RWPE2 (cell line): ENCODE data around the gene DOK5.

Experiments
- ATAC-seq: fragments of 200-7000 bp; cut with Tn5 transposase; 3 replicates; pipeline ENCODE4 v1.9.1; 2021; ENCODE audit warnings: low read depth
- DNase-seq: peaks from one replicate; pipeline ENCODE4 v3.0.0-alpha.2; 2020; ENCODE audit warnings: low spot score
- H3K27ac ChIP-seq: fragments of 450-650 bp; 2 replicates; pipeline ENCODE4 v1.5.1; 2017; ENCODE audit warnings: mild to moderate bottlenecking; ENCODE audit not compliant: poor library complexity, severe bottlenecking
- H3K27me3 ChIP-seq: fragments of 250-450 bp; sonication (Bioruptor Pico); 2 replicates; pipeline ENCODE4 v1.5.1; 2021; ENCODE audit warnings: mild to moderate bottlenecking, moderate library complexity; ENCODE audit not compliant: insufficient read depth, poor library complexity, severe bottlenecking
- H3K36me3 ChIP-seq: fragments of 250-450 bp; sonication (Bioruptor Pico); 2 replicates; pipeline ENCODE4 v1.5.1; 2020; ENCODE audit warnings: low read depth, mild to moderate bottlenecking, moderate library complexity
- H3K4me1 ChIP-seq: fragments of 250-450 bp; sonication (Bioruptor Pico); 2 replicates; pipeline ENCODE4 v1.5.1; 2021; ENCODE audit warnings: mild to moderate bottlenecking, moderate library complexity; ENCODE audit not compliant: insufficient read depth, poor library complexity, severe bottlenecking
- H3K4me3 ChIP-seq: fragments of 250-450 bp; sonication (Bioruptor Pico); 2 replicates; pipeline ENCODE4 v1.5.1; 2021; ENCODE audit warnings: mild to moderate bottlenecking, moderate library complexity; ENCODE audit not compliant: severe bottlenecking
- H3K9me3 ChIP-seq: fragments of 250-450 bp; sonication (Bioruptor Pico); 2 replicates; pipeline ENCODE4 v1.5.1; 2021; ENCODE audit warnings: mild to moderate bottlenecking, moderate library complexity; ENCODE audit not compliant: severe bottlenecking
- TF ChIP-seq, protein P1 (sequence below): fragments of 450-650 bp; IDR thresholded peaks from one replicate; pipeline ENCODE4 v1.5.1; 2017; ENCODE audit warnings: mild to moderate bottlenecking, moderate library complexity; ENCODE audit not compliant: poor library complexity, severe bottlenecking

Gene DOK5

DNA sequence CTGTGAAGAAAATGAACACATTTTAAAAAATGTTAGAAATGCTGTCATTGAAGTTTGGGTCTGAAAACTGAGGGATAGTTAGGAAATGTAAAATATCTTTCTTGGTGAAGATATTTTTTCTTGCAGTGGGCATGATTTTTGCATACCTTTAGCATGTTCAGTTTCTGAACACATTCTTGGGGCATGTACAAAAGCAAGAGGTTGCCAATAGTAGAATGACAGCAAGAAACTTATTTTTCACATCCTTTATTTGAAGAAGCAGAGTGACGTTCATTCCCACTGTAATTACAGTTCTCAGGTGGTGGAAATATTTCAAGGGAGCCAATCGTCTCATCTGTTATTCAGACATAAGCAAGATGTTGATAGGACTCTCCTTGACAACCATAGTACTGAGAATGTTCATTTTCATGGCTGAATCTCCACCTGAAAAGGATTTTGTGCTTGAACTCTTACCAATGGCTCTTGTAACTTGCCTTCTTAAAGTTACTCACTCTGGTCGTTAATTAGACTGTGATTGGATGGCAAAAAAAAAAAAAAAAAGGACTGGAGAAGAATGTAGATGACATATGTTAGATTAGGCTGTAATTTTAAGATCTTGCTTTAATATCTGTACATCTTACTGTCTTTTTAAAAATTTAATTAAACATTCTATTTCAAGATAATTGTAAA, 74.4 kb downstream of the DOK5 start:
- TF ChIP-seq, protein P1, sequence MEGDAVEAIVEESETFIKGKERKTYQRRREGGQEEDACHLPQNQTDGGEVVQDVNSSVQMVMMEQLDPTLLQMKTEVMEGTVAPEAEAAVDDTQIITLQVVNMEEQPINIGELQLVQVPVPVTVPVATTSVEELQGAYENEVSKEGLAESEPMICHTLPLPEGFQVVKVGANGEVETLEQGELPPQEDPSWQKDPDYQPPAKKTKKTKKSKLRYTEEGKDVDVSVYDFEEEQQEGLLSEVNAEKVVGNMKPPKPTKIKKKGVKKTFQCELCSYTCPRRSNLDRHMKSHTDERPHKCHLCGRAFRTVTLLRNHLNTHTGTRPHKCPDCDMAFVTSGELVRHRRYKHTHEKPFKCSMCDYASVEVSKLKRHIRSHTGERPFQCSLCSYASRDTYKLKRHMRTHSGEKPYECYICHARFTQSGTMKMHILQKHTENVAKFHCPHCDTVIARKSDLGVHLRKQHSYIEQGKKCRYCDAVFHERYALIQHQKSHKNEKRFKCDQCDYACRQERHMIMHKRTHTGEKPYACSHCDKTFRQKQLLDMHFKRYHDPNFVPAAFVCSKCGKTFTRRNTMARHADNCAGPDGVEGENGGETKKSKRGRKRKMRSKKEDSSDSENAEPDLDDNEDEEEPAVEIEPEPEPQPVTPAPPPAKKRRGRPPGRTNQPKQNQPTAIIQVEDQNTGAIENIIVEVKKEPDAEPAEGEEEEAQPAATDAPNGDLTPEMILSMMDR, result no peak
- Histone ChIP-seq H3K4me3 (no peak overlapping the region), H3K4me1 (no peaks in the 10 kb centered on the region), H3K27ac (no peak overlapping the region), H3K27me3 (peaks cover 14% of the 10 kb centered on the region), H3K9me3 (no peaks in the 10 kb centered on the region), H3K36me3 (no peaks in the 10 kb centered on the region)
- DNase-seq (no peak), ATAC-seq (no peak)

DNA sequence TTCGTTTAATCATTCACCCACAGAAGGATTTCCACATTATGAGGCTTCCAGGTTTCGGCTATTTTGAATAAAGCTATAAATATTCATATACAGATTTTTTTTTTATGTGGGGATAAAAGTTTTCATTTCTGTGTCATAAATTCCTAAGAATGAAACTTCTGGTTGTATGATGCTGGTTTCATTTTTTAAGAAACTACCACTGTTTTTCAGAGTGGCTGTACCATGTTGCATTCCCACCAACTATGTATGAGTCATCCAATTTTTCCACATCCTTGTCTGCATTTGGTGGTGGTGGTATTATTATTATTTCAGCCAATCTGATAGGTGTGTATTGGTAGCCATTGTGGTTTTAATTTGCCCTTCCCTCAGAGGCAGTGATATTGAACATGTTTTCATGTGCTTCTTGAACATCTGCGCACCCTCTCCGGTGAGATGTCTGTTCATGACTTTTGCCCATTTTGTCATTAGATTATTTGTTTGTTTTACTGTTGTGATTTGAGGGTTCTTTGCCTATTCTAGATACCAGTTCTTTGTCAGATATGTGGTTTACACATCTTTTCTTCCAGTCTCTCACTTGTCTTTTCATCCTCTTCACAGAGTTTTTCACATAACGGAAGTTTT, 75.5 kb downstream of the DOK5 start:
- no peak for ATAC-seq
- Histone ChIP-seq H3K27ac (no peak overlapping the region), H3K27me3 (peaks cover 25% of the 10 kb centered on the region), H3K4me3 (no peak overlapping the region), H3K4me1 (no peaks in the 10 kb centered on the region), H3K9me3 (no peaks in the 10 kb centered on the region), H3K36me3 (no peaks in the 10 kb centered on the region)
- TF ChIP-seq, protein P1, result no peak
- DNase-seq, result no peak

DNA sequence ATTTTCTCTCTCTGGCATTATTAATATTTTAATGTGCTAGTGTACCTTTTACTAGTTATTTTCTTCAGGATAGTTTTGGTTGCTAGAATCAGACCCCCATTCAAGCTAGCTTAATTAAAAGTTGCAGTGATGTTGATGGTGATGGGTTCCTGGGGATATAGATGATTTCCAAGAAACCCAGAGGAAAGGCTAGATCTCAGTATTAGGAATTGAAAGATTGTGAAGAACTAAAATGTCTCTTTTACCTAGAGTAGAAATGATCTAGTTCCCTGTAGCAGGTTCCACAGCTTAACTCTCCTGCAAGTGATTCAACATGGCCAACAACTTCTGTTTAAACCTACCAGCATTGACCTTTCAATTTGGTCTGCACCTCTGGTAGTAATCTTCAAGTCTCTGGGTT, 78.6 kb downstream of the DOK5 start:
- DNase-seq, result no peak
- ATAC-seq, result no peak
- Histone ChIP-seq H3K27ac (no peak overlapping the region), H3K9me3 (no peaks in the 10 kb centered on the region), H3K27me3 (peaks cover 53% of the 10 kb centered on the region), H3K36me3 (no peaks in the 10 kb centered on the region), H3K4me3 (no peak overlapping the region), H3K4me1 (no peaks in the 10 kb centered on the region)
- TF ChIP-seq, protein P1, result no peak

DNA sequence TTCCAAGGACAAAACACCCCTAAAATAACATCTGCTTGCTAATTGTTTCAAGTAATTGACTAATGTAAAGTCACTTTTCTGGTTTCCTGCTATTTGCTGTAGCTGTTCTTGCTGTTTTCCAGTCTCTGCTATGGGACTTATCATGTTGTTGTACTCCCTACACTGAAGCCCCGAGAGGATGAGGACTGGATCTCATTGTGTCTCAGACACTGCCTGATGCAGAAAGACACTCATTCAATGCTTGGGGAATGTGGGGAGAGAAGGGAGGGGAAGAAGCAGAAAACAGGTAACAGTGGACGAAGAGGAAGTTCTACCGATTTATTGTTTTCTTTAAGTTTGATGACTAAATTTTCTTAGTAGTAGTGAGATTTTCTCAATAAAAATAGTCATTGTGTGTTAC, 79.8 kb downstream of the DOK5 start:
- DNase-seq, result no peak
- TF ChIP-seq, protein P1, result no peak
- no peak overlapping the region for H3K27ac ChIP-seq
- ATAC-seq, result no peak
- H3K27me3 ChIP-seq, result peaks cover 58% of the 10 kb centered on the region
- H3K9me3 ChIP-seq, result no peaks in the 10 kb centered on the region
- H3K4me1 ChIP-seq, result no peaks in the 10 kb centered on the region
- H3K4me3 ChIP-seq, result no peak overlapping the region
- no peaks in the 10 kb centered on the region for H3K36me3 ChIP-seq

DNA sequence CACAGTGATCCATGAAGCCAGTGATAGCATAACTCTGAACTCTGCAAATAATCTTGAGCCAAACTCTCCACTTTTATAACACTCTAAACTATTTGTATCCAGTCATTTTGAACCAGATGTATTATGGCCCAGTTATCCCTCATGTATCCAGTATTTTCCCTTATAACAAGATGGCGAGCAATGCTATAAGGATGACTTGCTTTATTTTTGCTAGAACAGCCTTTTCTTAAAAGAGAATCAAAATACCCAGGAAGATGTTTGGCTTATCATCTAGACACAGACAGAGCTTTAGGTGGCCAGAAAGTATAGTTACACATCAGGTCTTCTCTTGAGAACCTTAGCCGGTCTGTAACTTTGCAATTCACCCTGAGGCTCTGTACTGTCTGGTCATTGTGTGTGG, 81.0 kb downstream of the DOK5 start:
- DNase-seq (no peak), ATAC-seq (no peak)
- TF ChIP-seq, protein P1, result no peak
- Histone ChIP-seq H3K4me1 (no peaks in the 10 kb centered on the region), H3K27ac (no peak overlapping the region), H3K27me3 (peaks cover 63% of the 10 kb centered on the region), H3K4me3 (no peak overlapping the region), H3K36me3 (no peaks in the 10 kb centered on the region), H3K9me3 (no peaks in the 10 kb centered on the region)
